Measurements from ENCODE around the gene NEK4.

GRCh38 chr3:52771702-52772101 lies 962 bp upstream of the NEK4 start:
- TF ChIP-seq, protein P1, sequence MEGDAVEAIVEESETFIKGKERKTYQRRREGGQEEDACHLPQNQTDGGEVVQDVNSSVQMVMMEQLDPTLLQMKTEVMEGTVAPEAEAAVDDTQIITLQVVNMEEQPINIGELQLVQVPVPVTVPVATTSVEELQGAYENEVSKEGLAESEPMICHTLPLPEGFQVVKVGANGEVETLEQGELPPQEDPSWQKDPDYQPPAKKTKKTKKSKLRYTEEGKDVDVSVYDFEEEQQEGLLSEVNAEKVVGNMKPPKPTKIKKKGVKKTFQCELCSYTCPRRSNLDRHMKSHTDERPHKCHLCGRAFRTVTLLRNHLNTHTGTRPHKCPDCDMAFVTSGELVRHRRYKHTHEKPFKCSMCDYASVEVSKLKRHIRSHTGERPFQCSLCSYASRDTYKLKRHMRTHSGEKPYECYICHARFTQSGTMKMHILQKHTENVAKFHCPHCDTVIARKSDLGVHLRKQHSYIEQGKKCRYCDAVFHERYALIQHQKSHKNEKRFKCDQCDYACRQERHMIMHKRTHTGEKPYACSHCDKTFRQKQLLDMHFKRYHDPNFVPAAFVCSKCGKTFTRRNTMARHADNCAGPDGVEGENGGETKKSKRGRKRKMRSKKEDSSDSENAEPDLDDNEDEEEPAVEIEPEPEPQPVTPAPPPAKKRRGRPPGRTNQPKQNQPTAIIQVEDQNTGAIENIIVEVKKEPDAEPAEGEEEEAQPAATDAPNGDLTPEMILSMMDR (IDR thresholded peaks at IDR 0.05 in 8 of 11, conservative IDR thresholded peaks at IDR 0.05 in 3 of 11) = no peak
- TF ChIP-seq POLR2A (IDR thresholded peaks at IDR 0.05) = no peak
